GM12878 (cell line): ENCODE data around the gene TUFM. TPM values are rescaled to one million over a fixed set of nuclear protein-coding genes. Genes with fewer than 3 reads are reported as not detected.

Experiments used
- ATAC-seq: fragments of 200-7000 bp; cut with Tn5 transposase; 3 replicates; pipeline ENCODE4 v1.9.1; 2020; ENCODE audit warnings: mild to moderate bottlenecking, moderate library complexity
- BruUV-seq: library from RNA; stranded (reverse); fragments of 400-500 nt; replicated peaks from 2 replicates; lab custom pipeline; 2021; lab: Mats Ljungman, UMichigan
- CTCF ChIA-PET: fragments of 300-600 bp; sonication (Branson Sonifier 250); formaldehyde crosslinking; extraction: SDS; loops from one replicate; lab custom pipeline; 2021; ENCODE audit warnings: inconsistent platforms; lab: Yijun Ruan, JAX
- POLR2A ChIA-PET: fragments of 350-600 bp; formaldehyde crosslinking; extraction: SDS; loops from one replicate; lab custom pipeline; 2021; ENCODE audit warnings: inconsistent platforms; lab: Charles Lee
- RAD21 ChIA-PET: fragments of 300-600 bp; sonication (Branson Sonifier 250); formaldehyde crosslinking; loops from one replicate; lab custom pipeline; 2023; ENCODE audit warnings: antibody characterized with exemption; ENCODE audit not compliant: unreplicated experiment; lab: Charles Lee
- SMC1A ChIA-PET: fragments of 300-600 bp; sonication (Branson Sonifier 250); formaldehyde crosslinking; loops from one replicate; lab custom pipeline; 2023; ENCODE audit not compliant: unreplicated experiment, uncharacterized antibody; lab: Charles Lee
- DNase-seq: peaks from one replicate; pipeline ENCODE4 v3.0.0-alpha.2; 2011; ENCODE audit warnings: low read depth, low spot score
- FAIRE-seq: peaks from 3 replicates; lab custom pipeline; 2011; peaks lifted over from hg19 to GRCh38; lab: Jason Lieb, UNC
- H2AFZ ChIP-seq: 2 replicates; pipeline ENCODE4 v1.6.0; 2011; ENCODE audit warnings: low read depth, low read length, control low read depth; ENCODE audit not compliant: control insufficient read depth
- H3K27ac ChIP-seq: 2 replicates; pipeline ENCODE4 v1.5.1; 2011; ENCODE audit warnings: control low read depth; ENCODE audit not compliant: control insufficient read depth, insufficient read depth
- H3K27me3 ChIP-seq, 2 experiments: replicated peaks in 1 of 2; 2 replicates each; pipeline versions ENCODE4 v1.6.0 to v1.6.1; 2011; ENCODE audit warnings: low read length in 1 of 2; ENCODE audit not compliant: control insufficient read depth in 2 of 2, insufficient read depth in 2 of 2
- H3K36me3 ChIP-seq, 2 experiments: 2 replicates each; pipeline ENCODE4 v1.5.1; 2011; ENCODE audit warnings: low read length in 1 of 2; ENCODE audit not compliant: control insufficient read depth in 2 of 2, insufficient read depth in 2 of 2
- H3K4me1 ChIP-seq: 2 replicates; pipeline ENCODE4 v1.6.1; 2011; ENCODE audit warnings: mild to moderate bottlenecking, low read length, moderate library complexity, mixed read lengths; ENCODE audit not compliant: control insufficient read depth, insufficient read depth
- H3K4me2 ChIP-seq: 2 replicates; pipeline ENCODE4 v1.6.0; 2011; ENCODE audit warnings: control low read depth; ENCODE audit not compliant: control insufficient read depth, insufficient read depth
- H3K4me3 ChIP-seq: fragments of 200-600 bp; sonication (generic); 2 replicates; pipeline ENCODE4 v1.5.1; 2016
- H3K79me2 ChIP-seq: 2 replicates; pipeline ENCODE4 v1.6.0; 2011; ENCODE audit warnings: low read length; ENCODE audit not compliant: control insufficient read depth, insufficient read depth
- H3K9ac ChIP-seq: 2 replicates; pipeline ENCODE4 v1.8.0; 2011; ENCODE audit warnings: low read length, control low read depth, mixed read lengths; ENCODE audit not compliant: control insufficient read depth, insufficient read depth
- H3K9me3 ChIP-seq: replicated peaks from 3 replicates; pipeline ENCODE4 v1.5.1; 2011; ENCODE audit warnings: mild to moderate bottlenecking, low read length; ENCODE audit not compliant: control insufficient read depth, insufficient read depth
- H4K20me1 ChIP-seq: 2 replicates; pipeline ENCODE4 v1.6.0; 2011; ENCODE audit not compliant: control insufficient read depth, insufficient read depth
- CEBPB ChIP-seq, 2 experiments: fragments of 150-350 bp in 1 of 2; IDR thresholded peaks; 2 replicates each; pipeline ENCODE4 v1.6.1; 2012 to 2014; ENCODE audit warnings: low read depth in 2 of 2, low read length in 2 of 2, borderline replicate concordance in 1 of 2, inconsistent platforms in 1 of 2
- CREB1 ChIP-seq: IDR thresholded peaks from 2 replicates; pipeline ENCODE4 v1.6.1; 2012; ENCODE audit warnings: low read depth, mild to moderate bottlenecking, inconsistent platforms
- TARDBP ChIP-seq: IDR thresholded peaks from 2 replicates; pipeline ENCODE4 v1.6.1; 2016; ENCODE audit warnings: borderline replicate concordance
- ZNF687 ChIP-seq: fragments of 450-650 bp; IDR thresholded peaks from 2 replicates; pipeline ENCODE4 v1.6.1; 2017; ENCODE audit warnings: mild to moderate bottlenecking, moderate library complexity
- WGBS: methylation state at CpG from one replicate; pipeline ENCODE4 v1.1.6; 2016; ENCODE audit warnings: low lambda C conversion rate; ENCODE audit not compliant: insufficient replicate concordance, insufficient coverage; ENCODE audit errors: missing lambda C conversion rate; 5-methylcytosine and 5-hydroxymethylcytosine counted together
- in situ Hi-C: fragments of 300-500 bp; cut with MboI; formaldehyde crosslinking; loops from 9 replicates; pipeline ENCODE4 v1.14.3; 2018; ENCODE audit warnings: mixed read lengths
- intact Hi-C: fragments of 100-400 bp; cut with micrococcal nuclease; formaldehyde crosslinking; loops from one replicate; pipeline ENCODE4 v1.14.2; 2022; ENCODE audit not compliant: unreplicated experiment
- polyA plus RNA-seq, 11 experiments: library from polyadenylated mRNA; depleted of rRNA in 4 of 11; unstranded in 6 of 11; stranded (reverse) in 5 of 11; fragments of >200 nt; fragmentation: Nextera tagmentation in 4 of 11; fragmentation: Illumina TruSeq in 1 of 11; extraction: Ambion mirVana in 4 of 11; extraction: Trizol in 1 of 11; gene quantifications; 1 replicate in 1 of 11; 2 replicates in 10 of 11; pipeline versions ENCODE4 v1.2.1 to v1.2.3, GENCODE V29; 2011 to 2016; ENCODE audit warnings: inconsistent platforms in 2 of 11, missing spikeins in 2 of 11, low read depth in 1 of 11
- total RNA-seq, 4 experiments: library from RNA; depleted of rRNA in 3 of 4; stranded (reverse); fragments of >200 nt in 3 of 4; fragmentation: Illumina TruSeq in 1 of 4; extraction: Trizol in 1 of 4; gene quantifications; 2 replicates each; pipeline versions ENCODE4 v1.2.1 to v1.2.3, GENCODE V29; 2013 to 2021

TUFM gene
- total and polyA plus RNA-seq, 10 of the 15 experiments (the other 5 are each of a cell fraction or from before 2014, with no cell fraction given) = 23.4 to 354 (median 182) TPM

GRCh38 chr16:28874406-28874805, 28.3 kb upstream of the TUFM start:
- intact Hi-C loops = no loop called here
- POLR2A ChIA-PET = no interaction called here
- H2AFZ ChIP-seq = no peak overlapping the region
- H3K36me3 ChIP-seq = peaks cover 8 to 11% of the 10 kb centered on the region in 2 experiments; a peak in 3 of 4 replicates
- no TSS peak for BruUV-seq
- in situ Hi-C loops = no loop called here
- H3K9ac ChIP-seq = no peak overlapping the region
- no peaks in the 10 kb centered on the region for H3K79me2 ChIP-seq
- H3K9me3 ChIP-seq = no peaks in the 10 kb centered on the region
- SMC1A ChIA-PET = interaction anchor here (1.9 to 4.4 kb wide), 2 partner anchors 12 to 70 kb away, joined by 5 to 38 read pairs; no protein-coding TSS in a partner anchor
- no peaks in the 10 kb centered on the region for H4K20me1 ChIP-seq
- DNase-seq = no peak
- no peak overlapping the region for H3K27ac ChIP-seq
- RAD21 ChIA-PET = interaction anchor here (2.0 to 5.6 kb wide), 2 partner anchors 50 to 70 kb away, joined by 4 to 53 read pairs; no protein-coding TSS in a partner anchor
- H3K27me3 ChIP-seq = no peaks in the 10 kb centered on the region
- WGBS = 72% methylated on average over 6 of the region's 6 CpGs
- H3K4me3 ChIP-seq = no peak overlapping the region
- H3K4me2 ChIP-seq = no peak overlapping the region
- 0 out of 3 replicates have a peak, but pooled peaks have one; percentile 12 for ATAC-seq
- FAIRE-seq = no peak
- TF ChIP-seq ZNF687 = no peak
- TF ChIP-seq TARDBP = no peak
- no peak for TF ChIP-seq CREB1
- TF ChIP-seq CEBPB (IDR thresholded peaks at IDR 0.05; ENCODE audit: borderline replicate concordance in 1 of 2, low read depth in 2 of 2, low read length in 2 of 2) = no peak
- TF ChIP-seq, all 136 proteins: peak for 0
- H3K4me1 ChIP-seq = peaks cover 7% of the 10 kb centered on the region; the same call in 1 of the 2 replicates
- CTCF ChIA-PET = interaction anchor here (1.3 to 8.1 kb wide), 5 partner anchors 11 to 104 kb away, joined by 4 to 124 read pairs (median 9); partner anchors contain the start of genes CD19 and SH2B1
